Activated T-helper 2 cell treated with anti-CD3 and anti-CD28 coated beads, Interferon-gamma antibody, Interleukin-2, Interleukin-4, amounts not matched to agents 10 μg/mL and 5 μg/mL and 100 μg/mL, durations not matched to agents 14 hours and 24 hours and 36 hours (primary cell): ENCODE results near the gene CEBPA. TPM values are rescaled to one million over a fixed set of nuclear protein-coding genes. Genes with fewer than 3 reads are reported as not detected.

ENCODE experiments used
- DNase-seq: peaks from one replicate; pipeline ENCODE4 v3.0.0; 2021; ENCODE audit warnings: low spot score
- H3K27ac Mint-ChIP-seq: one replicate; pipeline ENCODE4 v1.8.0; 2021; ENCODE audit warnings: mixed read lengths
- H3K27me3 Mint-ChIP-seq: one replicate; pipeline ENCODE4 v1.8.0; 2021; ENCODE audit warnings: low read depth, mixed read lengths
- H3K36me3 Mint-ChIP-seq: one replicate; pipeline ENCODE4 v1.8.0; 2021; ENCODE audit warnings: low read depth, mixed read lengths
- H3K4me1 Mint-ChIP-seq: one replicate; pipeline ENCODE4 v1.8.0; 2021; ENCODE audit warnings: low read depth, mixed read lengths
- H3K4me3 Mint-ChIP-seq: one replicate; pipeline ENCODE4 v1.8.0; 2021; ENCODE audit warnings: low read depth, mild to moderate bottlenecking, moderate library complexity, mixed read lengths
- H3K9me3 Mint-ChIP-seq: one replicate; pipeline ENCODE4 v1.8.0; 2021; ENCODE audit warnings: mixed read lengths
- intact Hi-C: fragments of 100-400 bp; cut with micrococcal nuclease; formaldehyde crosslinking; loops from one replicate; pipeline ENCODE4 v1.15.1; 2023
- total RNA-seq: library from RNA; stranded (reverse); gene quantifications from 2 replicates; pipeline ENCODE4 v1.2.3, GENCODE V29; 2022

CEBPA gene
- total RNA-seq, 1 donor from 2014 or later, result 0.73 TPM

DNA sequence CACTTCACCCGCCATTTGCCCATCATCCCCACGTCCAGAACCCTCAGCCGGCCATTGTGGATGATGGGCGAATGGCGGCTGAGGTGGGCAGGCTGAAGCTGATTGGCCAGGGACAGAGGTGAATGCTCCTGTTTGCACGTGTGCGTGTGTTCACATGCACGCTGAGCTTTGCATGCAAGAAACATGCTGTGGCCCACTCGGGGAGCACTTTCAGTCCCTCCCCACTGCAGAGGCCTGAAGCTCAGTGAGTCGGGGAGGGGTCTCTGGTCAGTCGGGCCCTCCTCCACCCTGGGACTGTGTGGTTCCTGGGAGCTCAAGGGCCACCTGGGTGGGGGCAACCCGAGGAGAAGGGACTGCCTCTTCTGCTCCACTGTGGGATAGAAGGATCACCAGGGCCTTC is 24.9 kb downstream of the CEBPA start:
- H3K27ac Mint-ChIP-seq, result no peak overlapping the region
- H3K9me3 Mint-ChIP-seq, result no peaks in the 10 kb centered on the region
- H3K36me3 Mint-ChIP-seq, result no peaks in the 10 kb centered on the region
- intact Hi-C loops, result no loop called here
- DNase-seq, result no peak
- peaks cover 13% of the 10 kb centered on the region for H3K4me1 Mint-ChIP-seq
- H3K4me3 Mint-ChIP-seq, result no peak overlapping the region
- H3K27me3 Mint-ChIP-seq, result peaks cover 2% of the 10 kb centered on the region

- peaks cover 13% of the 10 kb centered on the region for H3K4me1 Mint-ChIP-seq
- no peak overlapping the region for H3K4me3 Mint-ChIP-seq
- DNase-seq, result no peak
- no peaks in the 10 kb centered on the region for H3K9me3 Mint-ChIP-seq
- no peak overlapping the region for H3K27ac Mint-ChIP-seq
- H3K27me3 Mint-ChIP-seq, result no peaks in the 10 kb centered on the region
- intact Hi-C loops, result no loop called here
- H3K36me3 Mint-ChIP-seq, result no peaks in the 10 kb centered on the region
Measured at GRCh38 chr19:33275933-33276619, 26.3 kb downstream of the CEBPA start.

DNA sequence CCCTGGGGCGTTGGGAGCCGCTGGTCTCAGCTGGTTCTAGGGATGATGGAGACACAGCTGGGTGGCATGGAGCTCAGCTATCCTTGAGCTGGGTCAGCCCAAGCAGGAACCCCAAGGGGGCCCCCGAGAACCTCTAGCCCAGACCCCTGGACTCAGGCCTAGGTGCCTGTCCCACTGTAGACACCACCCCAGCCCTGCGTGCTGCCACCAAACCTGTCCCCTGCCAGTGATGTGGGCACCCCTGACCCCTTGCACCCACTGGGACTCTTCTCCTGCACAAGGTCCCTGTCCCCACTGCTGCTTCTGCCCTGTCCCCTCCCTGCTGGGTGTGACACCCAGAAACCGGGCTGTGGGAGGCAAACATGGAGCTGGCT is 26.8 kb downstream of the CEBPA start:
- no peaks in the 10 kb centered on the region for H3K27me3 Mint-ChIP-seq
- no peaks in the 10 kb centered on the region for H3K9me3 Mint-ChIP-seq
- no peak for DNase-seq
- no peaks in the 10 kb centered on the region for H3K36me3 Mint-ChIP-seq
- H3K4me3 Mint-ChIP-seq, result no peak overlapping the region
- intact Hi-C loops, result no loop called here
- H3K4me1 Mint-ChIP-seq, result peaks cover 10% of the 10 kb centered on the region
- no peak overlapping the region for H3K27ac Mint-ChIP-seq

DNA sequence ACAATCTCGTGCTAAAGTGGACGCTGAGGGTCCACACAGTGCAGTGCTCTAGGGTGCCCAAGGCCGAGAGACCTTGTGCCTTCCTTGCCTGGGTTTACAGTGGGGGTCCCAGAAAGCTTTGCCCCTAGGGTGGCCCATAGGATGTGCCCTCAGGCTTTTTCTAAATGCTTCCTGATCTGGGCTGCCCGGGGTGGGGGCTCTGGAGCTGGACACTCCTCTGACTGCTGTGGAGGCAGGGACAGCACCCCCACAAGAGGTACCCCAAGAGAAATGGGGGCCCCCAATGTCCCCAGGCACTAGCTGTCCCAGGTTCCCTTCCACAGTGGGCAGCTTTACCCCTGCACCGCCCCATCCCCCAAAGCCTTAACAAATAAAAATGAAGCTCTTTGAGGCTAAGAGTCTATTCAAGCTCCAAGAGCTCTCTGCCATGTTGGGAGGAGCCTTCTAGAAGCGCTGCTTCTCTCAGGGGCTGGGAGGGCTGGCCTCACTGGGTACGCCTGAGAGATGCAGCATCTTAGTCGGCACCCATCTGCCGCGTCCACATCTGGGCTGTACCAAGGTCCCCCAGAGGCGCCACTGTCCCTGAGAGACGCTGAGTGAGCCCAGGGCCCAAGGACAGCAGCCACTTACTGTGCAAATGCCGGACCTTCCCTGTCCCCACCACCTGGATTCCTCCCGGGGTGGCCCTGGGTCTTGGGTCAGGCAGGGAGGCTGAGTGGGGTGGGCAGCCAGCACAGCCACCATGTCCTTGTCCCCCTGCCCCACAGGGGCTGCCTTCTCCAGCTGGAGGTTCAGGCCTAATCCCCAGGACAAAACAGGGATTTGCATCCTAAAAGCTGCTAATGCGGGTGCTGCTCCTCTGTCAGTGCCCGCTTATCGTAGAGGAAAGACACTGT is 27.4 kb downstream of the CEBPA start:
- Mint-ChIP-seq H3K27ac (no peak overlapping the region), H3K4me1 (peaks cover 4% of the 10 kb centered on the region), H3K9me3 (no peaks in the 10 kb centered on the region), H3K27me3 (no peaks in the 10 kb centered on the region), H3K4me3 (no peak overlapping the region), H3K36me3 (no peaks in the 10 kb centered on the region)
- intact Hi-C loops, result no loop called here
- no peak for DNase-seq

GRCh38 chr19:33273881-33274662 is 28.3 kb downstream of the CEBPA start:
- H3K4me3 Mint-ChIP-seq, result no peak overlapping the region
- H3K9me3 Mint-ChIP-seq, result no peaks in the 10 kb centered on the region
- H3K27ac Mint-ChIP-seq, result no peak overlapping the region
- DNase-seq, result no peak
- no peaks in the 10 kb centered on the region for H3K36me3 Mint-ChIP-seq
- peaks cover 4% of the 10 kb centered on the region for H3K4me1 Mint-ChIP-seq
- H3K27me3 Mint-ChIP-seq, result no peaks in the 10 kb centered on the region
- intact Hi-C loops, result no loop called here

GRCh38 chr19:33273065-33273736 is 29.1 kb downstream of the CEBPA start:
- Mint-ChIP-seq H3K4me1 (peaks cover 4% of the 10 kb centered on the region), H3K36me3 (no peaks in the 10 kb centered on the region), H3K27me3 (no peaks in the 10 kb centered on the region), H3K9me3 (no peaks in the 10 kb centered on the region), H3K4me3 (no peak overlapping the region), H3K27ac (no peak overlapping the region)
- intact Hi-C loops, result no loop called here
- DNase-seq, result no peak

DNA sequence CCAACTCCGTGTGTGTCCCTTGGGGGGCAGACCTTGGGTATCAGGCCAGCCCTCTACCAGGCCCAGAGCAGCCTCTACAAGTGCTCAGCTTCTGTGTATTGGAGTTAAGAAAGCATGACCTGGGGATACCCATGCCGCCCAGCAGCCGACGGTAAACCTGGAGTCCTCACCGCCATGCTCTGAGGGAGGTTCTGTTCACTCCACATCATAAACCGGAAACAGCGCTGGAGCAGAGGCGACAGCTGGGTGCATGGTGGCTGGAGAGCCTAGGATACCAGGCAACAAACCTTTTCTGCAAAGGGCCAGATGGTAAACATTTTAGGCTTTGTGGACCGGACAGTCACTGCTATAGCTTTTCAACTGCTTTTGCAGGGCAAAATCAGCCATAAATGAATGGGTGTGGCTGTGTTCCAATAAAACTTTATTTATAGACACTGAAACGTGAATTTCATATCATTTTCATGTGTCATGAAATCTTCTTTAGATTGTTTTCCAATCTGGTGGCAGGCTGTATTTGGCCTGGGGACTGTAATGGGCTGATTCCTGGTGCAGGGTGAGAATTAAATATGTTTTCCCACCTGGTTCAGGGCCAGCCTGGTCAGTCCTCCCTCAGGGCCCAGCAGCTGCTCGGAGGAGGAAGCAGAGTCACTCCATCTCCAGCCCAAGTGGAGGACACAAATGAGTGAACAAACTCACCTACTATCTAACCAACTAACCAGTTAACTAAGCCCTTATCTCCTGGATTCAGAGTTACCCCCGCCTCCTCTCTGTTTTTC is 30.9 kb downstream of the CEBPA start:
- H3K27ac Mint-ChIP-seq, result no peak overlapping the region
- intact Hi-C loops, result no loop called here

GRCh38 chr19:33270769-33271168 is 31.6 kb downstream of the CEBPA start:
- Mint-ChIP-seq H3K27me3 (no peaks in the 10 kb centered on the region), H3K4me3 (no peak overlapping the region), H3K36me3 (no peaks in the 10 kb centered on the region), H3K27ac (no peak overlapping the region), H3K9me3 (no peaks in the 10 kb centered on the region), H3K4me1 (peaks cover 4% of the 10 kb centered on the region)
- intact Hi-C loops, result no loop called here
- DNase-seq, result no peak

More for the DNA sequence above, 30.9 kb downstream of the CEBPA start:
- no peak for DNase-seq
- Mint-ChIP-seq H3K4me3 (no peak overlapping the region), H3K36me3 (no peaks in the 10 kb centered on the region), H3K9me3 (no peaks in the 10 kb centered on the region), H3K27me3 (no peaks in the 10 kb centered on the region), H3K4me1 (peaks cover 4% of the 10 kb centered on the region)

GRCh38 chr19:33269016-33269415 is 33.3 kb downstream of the CEBPA start:
- Mint-ChIP-seq H3K27ac (no peak overlapping the region), H3K4me3 (no peak overlapping the region), H3K9me3 (no peaks in the 10 kb centered on the region), H3K27me3 (no peaks in the 10 kb centered on the region), H3K4me1 (peaks cover 2% of the 10 kb centered on the region), H3K36me3 (no peaks in the 10 kb centered on the region)
- intact Hi-C loops, result no loop called here
- DNase-seq, result no peak

DNA sequence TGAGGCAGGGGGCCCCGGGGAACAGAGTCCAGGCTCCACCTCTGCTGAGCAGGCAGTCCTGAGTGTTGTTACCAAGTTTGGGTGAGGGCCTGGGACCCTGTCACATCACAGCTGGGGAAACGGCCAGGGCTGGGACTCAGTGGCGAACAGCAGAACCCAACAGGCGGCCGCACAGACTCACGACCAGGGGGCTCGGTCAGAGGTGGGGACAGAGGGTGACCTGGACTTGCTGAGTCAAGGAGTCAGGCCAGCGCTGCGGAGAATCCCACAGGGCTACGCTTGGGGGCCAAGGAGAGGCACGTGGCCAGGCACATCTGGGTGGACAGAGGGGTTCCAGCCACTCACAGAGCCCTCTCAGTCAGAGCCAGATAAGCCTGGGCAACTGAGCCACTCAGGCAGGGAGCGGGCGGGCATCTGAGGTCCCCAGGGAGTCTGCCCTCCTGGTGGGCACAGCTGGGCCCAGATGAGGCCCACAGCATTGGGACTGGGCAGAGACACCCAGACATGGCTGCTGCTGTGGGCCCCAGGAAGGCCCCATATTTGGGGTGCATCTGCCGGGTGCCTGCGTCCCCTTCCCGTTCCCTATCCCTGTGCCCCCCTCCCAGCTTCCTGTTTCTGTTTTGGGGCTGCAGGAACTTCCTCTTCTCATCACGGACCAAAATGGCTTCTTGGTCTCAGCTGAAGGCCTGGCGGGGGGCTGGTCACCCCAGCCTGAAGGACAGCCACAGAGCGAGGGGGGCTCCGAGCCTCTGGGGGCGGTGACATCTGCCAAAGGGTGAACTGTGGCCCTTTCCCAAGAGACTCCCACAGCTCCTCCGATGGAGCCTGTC is 34.0 kb downstream of the CEBPA start:
- H3K9me3 Mint-ChIP-seq, result no peaks in the 10 kb centered on the region
- H3K27ac Mint-ChIP-seq, result no peak overlapping the region
- DNase-seq, result no peak
- no peaks in the 10 kb centered on the region for H3K4me1 Mint-ChIP-seq
- no peaks in the 10 kb centered on the region for H3K27me3 Mint-ChIP-seq
- intact Hi-C loops, result no loop called here
- H3K4me3 Mint-ChIP-seq, result no peak overlapping the region
- no peaks in the 10 kb centered on the region for H3K36me3 Mint-ChIP-seq

DNA sequence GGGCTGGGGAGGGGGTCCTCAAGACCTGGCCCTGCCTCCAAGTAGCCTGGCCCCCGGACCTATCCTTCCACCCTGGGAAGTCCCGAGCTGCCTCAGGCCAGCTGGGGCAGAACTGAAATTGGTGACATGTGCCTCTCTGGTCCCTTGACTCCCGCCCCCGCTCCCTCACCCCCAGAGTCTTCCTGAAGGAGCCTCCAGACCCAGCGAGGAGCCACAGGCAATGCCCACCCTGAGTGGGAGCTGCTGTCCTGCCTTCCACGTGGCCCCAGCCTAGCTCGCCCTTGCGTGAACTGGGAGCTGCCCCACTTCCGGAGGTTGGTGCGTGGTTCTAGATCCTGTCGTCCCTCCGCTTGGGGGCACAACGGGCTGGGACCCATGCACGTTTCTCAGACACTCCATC is 34.6 kb downstream of the CEBPA start:
- intact Hi-C loops, result no loop called here
- Mint-ChIP-seq H3K27me3 (no peaks in the 10 kb centered on the region), H3K27ac (no peak overlapping the region), H3K36me3 (no peaks in the 10 kb centered on the region), H3K4me3 (no peak overlapping the region), H3K9me3 (no peaks in the 10 kb centered on the region), H3K4me1 (no peaks in the 10 kb centered on the region)
- no peak for DNase-seq
